NOMO-1 treated with dmso at 0.1 percent for 144 hours (cell line): ENCODE results near the gene ZNF296.
"Not testable (repeated sequence)": the region's sequence is repeated elsewhere in the genome, so short reads cannot be mapped to it uniquely, and the experiment has no call there.

Source experiments
- DNase-seq: peaks from one replicate; lab custom pipeline; 2025; ENCODE audit not compliant: unreplicated experiment; lab: John Stamatoyannopoulos, UW

ZNF296 gene

DNA sequence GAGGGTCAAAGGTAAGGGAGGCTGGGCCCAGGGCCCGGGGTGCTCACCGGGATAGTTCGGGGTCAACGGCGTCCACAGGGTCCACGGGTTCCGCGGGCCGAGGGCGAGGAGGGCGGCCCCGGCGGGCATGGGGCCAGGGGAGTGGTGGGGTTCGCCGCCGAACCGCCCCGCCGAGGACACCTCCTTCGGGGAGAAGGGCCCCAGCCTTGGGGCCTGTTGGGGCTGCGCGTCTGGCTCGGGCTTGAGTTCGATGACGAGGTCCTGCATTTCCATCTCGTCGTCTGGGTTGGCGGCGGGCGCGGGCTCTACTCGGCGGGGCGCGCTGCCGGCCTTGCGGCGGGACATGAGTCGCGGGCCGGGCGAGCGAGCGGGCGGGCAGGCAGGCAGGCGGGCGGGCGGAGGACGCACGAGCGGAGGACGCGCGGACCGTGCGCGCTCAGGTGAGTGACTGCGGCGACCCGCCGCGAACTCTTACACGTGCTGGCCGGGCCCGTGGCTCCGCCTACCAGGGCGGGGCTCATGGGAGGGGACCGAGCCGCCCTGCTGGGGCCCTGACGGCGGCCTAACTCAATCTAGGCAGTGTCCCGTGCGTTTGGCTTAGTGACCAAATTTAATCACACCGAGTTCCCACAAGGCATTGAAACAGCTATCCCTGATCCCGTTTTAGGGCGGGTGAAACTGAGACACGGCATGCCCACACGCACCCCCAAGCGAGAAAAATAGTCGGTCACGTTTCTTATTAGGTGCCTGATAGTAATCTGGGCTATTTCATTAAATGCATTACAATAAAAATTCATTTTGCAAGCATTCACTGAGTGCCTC, at the start of gene ZNF296:
Gene ZNF296 (minus strand): TSS at position 450 of the 822 bp plus-strand sequence. CDS start 105 bp downstream, at position 345.
- DNase-seq, result peak; percentile 56

DNA sequence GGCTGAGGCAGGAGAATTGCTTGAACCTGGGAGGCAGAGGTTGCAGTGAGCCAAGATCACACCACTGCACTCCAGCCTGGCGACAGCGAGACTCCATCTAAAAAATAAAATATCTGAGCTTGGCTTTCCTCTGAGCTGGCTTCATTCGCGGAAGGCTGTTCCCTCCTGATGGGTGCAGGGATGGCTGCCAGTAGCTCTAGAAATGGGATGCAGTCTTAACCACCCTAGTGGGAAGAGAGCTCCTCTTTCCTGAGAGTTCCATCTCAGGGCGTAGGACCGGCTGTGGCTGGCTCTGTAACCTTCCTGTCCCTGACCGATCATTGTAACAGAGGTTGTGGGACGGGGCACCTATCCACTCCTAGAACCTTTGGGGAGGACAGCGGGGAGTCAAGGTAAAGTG, 49.1 kb upstream of the ZNF296 start:
- DNase-seq, result no peak

DNA sequence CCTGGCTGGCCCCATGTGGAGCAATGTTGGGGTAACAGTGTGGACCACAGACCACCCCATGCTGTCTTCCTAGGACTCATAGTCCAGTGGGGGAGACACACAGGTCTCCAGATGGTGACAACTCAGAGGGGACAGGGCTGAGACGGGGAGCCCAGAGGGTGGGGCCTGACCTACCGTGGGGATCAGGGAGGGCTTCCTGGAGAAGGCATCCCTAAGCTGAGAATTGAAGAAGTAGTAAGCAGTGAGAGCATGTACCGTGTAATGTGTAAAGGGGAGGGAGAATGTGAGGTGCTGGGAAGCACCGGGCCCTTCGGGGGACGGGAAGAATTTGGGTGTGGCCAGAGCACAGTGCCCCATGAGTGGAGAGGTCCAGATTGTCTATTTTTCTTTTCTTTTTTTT, 47.7 kb upstream of the ZNF296 start:
- DNase-seq, result no peak

DNA sequence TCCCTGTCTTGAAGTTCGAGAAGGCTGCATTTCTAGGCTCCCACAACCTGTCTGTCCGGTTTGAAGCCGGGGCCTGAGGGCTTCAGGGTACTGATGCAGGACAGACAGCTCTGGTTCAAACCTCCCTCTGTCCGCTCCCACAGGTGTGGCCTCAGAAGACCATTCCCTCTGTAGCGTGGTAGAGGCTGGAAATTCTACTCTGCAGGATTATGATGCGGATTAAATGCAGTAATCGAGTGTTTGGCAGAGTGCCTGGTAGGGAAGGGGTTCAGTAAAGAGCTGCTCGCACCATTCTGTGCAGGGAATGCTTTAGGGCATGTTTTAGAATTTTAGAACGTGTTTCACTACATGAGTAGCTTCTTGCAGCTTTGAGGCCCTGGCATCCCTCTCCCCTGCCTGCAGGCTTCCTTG, 47.2 kb upstream of the ZNF296 start:
- DNase-seq, result no peak

DNA sequence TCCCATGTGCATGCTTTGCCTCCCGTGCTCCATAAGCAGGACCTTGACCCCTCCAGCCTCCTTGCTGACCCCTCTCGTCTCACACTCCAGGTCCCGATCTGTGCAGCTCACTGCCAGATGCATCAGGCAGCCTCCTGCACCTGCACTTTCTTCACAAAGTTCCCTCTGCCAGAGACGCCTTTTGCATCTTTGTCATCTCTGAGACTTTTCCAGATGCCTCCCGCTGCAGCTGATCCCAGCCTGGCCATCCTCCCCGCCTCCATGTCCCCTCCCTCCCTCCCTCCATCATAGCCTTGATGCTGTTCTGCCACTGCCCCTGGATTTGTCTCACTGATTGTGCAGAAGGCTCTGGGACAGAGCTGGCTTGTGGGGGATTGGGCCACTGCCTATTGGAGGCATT, 46.6 kb upstream of the ZNF296 start:
- DNase-seq, result no peak

DNA sequence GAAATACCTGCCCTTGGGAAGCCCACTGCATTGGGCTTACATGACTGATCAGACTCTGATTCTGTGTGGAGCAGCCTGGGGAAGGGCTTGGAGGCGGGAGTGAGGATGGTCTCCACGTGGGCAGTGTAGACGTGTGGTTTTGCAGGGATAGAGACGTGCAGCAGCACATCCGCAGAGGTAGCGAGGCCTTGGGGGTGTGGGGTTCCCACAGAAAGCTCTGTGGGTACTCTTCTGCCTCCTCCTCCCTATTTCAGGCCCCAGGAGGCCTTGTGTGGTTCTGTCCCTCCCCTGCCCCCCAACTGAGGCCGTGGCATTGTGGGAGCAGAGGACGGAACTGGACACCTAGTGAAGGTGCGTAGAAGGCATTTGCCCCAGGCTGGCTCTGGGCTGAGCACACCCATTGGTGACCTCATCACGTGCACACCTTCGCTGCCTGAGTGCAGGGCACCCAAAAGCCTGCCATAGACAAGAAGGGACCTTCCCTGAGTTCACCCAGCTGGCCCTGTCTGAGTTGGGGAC, 45.6 kb upstream of the ZNF296 start:
- DNase-seq, result no peak

DNA sequence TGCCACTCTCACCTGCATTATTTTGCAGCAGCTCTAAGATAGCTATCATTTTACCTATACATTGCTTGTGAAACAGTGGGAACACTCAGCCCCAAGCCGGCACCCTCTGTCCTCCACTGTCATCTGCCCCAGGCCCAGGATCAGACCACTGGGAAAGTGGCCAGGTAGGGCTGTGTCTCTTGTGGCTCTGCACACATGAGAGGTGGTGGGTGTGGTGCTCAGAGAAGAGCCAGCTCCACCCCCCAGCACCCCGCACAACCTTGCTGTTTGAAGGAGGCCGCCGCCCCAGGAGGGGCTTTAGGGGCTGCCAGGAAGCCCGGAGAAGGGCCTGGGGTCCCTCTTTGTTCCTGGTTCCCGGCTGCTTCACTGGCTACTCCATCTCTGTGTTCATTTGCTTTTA, 43.3 kb upstream of the ZNF296 start:
- DNase-seq, result no peak

DNA sequence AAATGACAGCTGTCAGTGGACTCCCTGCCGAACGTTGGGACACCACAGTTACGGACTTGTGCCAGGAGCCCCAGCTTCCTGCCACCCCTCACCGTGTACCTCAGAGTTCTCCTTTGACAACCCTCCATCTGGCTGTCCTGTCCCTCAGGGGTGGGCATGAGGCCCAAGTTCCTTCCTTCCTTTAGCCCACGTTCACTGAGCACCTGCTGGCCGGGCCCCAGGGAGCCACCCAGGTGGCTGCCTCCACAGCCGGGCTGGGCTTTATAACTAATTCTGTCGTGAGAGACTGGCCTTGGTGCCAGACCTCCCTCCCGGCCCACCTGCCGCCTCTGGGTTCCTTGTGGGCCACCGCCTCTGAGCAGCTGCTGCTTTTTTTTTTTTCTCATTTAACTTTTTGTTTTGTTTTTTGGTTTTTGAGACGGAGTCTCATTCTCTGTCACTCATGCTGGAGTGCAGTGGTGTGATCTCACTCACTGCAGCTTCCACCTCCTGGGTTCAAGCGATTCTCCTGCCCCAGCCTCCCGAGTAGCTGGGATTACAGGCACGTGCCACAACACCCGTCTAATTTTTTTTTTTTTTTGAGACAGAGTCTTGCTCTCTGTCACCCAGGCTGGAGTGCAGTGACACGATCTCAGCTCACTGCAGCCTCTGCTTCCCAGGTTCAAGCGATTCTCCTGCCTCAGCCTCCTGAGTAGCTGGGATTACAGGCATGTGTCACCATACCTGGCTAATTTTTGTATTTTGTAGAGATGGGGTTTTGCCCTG, 42.5 kb upstream of the ZNF296 start:
- DNase-seq, result not testable (repeated sequence)

DNA sequence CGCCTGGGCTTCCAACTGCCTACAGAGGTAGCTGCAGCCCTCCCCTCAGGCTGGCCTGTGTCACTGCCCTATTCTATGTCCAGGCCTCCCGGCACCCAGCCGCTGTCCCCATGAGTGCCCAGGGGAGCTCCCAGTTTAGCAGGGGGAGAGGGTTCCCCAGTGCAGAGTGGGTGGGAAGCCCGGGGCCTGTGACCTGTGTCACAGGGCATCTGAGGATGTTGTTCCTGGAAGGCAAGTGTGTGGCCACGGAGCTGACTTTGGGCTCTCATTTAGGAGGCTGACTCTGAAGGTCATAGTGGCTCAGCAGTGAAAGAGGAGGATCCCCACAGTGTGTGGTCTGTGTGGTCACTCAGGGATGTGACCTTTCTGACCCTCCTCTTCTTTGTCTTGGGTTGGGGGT, 41.8 kb upstream of the ZNF296 start:
- DNase-seq, result no peak

DNA sequence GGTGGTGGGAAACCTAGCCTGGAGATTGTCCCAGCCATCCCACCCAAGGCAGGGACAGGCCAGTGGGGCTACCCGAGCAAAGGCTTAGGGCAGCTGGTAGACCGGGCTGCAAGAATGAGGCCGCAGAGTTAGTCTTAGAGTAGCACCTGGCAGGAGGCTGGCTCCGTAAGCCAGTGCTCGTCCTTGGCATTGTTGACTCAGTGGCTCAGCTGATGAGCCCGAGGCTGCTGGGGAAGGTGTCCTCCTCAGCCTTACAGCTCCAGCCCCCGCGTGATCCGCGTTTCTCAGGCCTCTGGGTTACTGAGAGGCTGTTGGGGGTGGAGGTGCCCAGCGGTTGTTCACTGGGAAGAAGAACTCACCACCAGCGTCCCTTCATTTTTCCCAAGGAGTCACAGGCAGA, 41.4 kb upstream of the ZNF296 start:
- DNase-seq, result no peak

DNA sequence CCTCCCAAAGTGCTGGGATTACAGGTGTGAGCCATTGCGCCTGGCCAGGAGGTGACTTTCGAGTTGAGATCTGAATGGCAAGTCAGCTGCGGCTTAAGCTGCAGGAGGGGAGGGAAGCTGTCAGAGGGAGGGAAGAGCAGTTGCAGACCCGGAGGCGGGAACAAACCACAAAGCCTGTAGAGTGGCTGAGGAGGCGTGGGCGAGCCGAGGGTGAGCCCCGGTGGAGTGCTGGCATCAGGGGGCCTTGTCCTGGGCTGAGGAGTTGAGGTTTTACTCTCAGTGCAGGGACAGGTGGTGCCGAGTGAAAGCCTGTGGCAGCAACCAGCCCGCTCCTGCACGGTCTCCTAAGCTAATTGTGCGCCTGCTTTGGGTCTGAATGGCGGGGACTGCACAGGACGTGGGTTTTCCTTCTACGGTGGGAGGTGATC, 40.9 kb upstream of the ZNF296 start:
- no peak for DNase-seq

DNA sequence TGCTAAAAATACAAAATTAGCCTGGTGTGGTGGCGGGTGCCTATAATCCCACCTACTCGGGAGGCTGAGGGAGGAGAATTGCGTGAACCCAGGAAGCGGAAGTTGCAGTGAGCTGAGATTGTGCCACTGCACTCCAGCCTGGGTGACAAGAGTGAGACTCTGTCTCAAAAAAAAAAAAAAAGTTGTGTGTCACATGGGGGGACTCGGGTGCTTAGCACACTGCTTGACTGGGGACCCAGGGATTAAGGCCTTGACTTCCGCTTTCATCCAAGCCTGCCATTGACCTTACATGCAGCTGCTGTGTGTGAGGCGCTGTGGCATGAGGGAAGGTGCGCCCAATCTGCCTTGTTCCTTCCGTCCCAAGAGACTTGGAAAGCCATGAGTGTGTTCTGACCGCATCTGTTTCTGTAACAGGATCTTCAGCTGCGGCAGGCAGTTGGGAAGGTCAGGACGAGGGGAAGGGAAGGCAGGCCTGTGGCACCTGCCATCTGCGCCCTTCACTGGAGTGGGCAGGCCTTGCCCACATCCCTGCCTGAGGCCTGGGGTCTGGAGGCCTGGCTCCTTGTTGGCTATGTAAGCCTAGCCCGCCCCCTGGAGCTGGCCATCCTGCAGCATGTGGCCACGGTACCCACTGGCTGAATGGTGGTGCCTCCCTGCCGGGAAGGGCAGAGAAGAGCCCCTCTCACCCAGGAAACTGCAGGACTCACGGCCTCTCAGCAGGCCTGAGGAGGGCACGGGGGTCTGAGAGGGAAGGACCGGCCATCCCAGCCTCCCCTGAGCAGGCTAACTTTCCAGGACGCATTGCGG, 39.7 kb upstream of the ZNF296 start:
- no peak for DNase-seq

DNA sequence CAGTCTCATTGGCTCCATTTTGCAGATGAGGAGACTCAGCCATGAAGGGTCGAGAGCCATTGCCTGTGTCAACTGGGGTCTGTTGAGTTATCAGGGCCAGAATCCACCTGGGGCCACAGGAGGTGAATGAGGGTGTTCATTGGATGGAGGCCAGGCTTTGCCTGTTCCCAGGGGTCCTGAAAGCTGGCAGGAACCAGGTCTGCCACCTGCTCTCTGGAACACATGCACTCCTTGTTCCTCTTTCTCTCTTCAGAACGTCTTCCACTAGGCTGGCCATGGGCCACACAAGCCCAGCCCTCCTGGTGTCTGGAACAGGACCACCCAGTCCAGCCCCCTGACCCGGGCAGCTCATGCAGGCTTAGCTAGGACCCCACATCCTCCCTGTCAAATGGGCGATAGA, 37.8 kb upstream of the ZNF296 start:
- DNase-seq, result no peak

DNA sequence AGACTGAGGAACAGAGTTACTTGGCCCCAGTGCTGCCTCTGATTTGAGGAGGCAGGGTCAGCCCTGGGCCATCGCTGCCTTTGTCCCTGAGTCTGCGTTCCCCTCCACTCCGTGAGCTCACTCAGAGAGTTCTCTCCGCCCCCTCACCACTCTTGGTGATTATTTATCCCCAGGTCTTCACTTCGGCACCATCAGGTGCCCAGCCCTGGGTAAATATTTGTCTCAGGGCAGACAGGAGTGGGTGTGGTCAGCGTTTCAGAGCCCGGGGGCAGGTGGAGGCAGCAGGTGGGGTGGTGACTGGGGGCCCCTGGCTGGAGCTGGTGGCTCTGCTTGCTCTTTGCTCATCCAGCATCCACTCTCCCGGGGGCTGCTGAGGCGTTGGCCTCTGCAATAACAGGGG, 37.4 kb upstream of the ZNF296 start:
- DNase-seq, result no peak

DNA sequence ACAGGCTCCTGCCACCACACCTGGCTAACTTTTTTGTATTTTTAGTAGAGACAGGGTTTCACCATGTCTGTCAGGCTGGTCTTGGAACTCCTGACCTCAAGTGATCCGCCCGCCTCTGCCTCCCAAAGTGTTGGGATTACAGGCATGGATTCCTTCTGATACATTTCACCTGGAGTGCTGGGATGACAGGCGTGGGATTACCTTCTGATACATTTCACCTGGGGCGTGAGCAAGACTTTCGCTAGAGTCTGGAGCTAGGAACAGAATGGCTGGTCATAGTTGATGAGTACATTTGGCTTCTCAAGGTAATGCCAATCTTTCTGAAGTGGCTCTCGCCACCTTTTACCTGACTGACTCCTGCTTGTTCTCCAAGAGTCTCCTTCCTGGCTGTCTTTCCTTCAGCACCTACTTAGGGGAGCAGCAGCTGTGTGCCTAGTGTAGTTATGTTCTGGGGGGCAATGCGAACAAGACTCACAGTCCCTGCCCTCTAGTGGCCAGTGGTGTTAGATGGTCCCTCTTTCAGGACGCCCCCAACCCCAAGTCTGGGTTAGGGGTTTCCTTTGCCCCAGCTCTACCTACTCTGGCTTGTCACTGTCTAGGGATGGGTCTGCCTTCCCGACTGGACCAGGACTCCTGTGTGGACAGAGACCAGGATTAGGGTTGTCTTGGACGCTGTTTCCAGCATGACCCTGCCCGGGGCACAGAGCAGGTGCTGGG, 36.0 kb upstream of the ZNF296 start:
- no peak for DNase-seq

DNA sequence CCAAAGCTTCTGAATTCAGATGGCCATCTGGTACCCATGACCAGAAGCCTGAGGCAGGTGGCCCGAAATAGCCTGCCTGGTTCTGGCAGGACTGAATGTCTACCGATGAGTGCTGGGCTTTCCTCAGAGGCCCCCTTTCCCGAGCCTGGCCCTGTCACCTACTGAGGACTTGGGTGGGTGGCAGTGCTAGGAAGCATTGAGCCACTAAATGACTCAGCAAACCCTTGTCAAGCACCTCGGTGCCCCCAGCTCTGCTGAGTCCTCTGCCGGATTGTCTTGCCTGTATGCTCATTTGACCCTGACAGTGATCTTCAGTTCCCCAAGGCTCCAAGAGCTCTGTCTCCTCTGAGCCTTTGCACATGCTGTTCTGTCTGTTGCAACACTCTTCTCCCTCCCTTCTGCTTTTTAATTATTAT, 34.6 kb upstream of the ZNF296 start:
- DNase-seq, result no peak

DNA sequence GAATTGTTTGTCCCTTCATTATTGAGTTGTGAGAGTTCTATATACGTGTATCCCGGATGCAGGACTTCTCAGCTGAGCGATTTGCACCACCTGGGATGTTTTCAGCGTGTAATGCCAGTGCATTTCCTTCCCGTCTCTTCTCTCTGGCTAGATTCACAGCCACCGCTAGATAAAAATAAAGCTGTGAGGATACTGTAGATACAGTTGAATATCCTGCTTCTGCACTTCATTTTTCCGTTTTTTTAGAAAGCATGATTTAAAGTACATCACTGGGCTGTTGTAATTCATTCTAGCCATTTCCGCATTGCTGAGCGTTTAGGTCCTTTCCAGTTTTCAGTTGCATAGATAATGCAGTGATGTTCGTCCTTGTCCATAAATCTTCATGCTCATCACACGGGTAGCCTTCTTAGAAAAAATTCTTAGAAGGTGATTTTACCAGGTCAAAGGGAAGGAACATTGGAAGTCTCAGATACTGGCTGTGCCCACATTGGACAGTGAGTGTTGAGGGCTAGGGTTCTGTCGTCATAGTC, 31.4 kb upstream of the ZNF296 start:
- DNase-seq, result no peak

DNA sequence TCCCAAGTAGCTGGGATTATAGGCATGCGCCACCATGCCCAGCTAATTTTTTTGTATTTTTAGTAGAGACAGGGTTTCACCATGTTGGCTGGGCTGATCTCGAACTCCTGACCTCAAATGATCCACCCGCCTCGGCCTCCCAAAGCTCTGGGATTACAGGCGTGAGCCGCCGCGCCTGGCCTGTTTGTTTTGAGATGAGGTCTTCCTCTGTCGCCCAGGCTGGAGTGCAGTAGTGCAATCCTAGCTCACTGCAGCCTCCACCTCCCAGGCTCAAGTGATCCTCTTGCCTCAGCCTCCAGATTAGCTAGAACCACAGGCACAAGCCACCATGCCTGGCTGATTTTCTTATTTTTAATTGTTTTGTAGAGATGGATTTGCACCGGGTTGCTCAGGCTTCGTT, 30.1 kb upstream of the ZNF296 start:
- not testable (repeated sequence) for DNase-seq

DNA sequence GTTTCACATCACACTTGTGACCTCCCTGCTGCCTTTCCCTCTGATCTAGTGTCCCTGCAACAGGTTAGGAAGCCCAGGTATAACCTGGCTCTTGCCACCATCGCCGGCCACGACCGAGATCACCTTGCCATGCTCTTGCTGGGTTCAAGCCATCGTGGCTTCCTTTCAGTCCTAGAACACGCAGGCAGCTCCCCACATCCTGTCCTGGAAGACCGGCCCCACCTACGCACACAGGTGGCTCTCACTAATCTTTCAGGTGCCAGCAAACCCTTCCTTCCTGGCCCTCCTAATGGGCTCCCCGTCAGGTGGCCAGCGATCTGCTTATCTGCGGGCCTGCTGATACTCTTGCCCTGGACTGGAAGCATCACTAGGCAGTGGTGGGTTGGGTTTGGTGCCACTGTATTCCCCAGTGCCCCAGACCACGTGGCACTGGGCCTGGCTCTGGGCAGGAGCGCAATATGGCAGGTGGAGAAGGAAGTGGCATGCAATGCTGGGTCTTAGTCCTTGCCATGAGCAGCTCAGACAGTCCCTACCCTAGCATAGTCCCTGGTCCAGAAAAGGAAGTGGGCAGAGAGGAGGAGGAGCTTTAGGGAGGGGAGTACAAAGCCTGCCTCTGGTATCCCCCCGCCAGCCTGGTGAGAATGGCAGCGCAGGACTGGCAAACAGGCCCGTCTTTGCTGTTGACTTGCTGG, 28.5 kb upstream of the ZNF296 start:
- DNase-seq, result no peak
